Measurements from ENCODE around the gene XYLT1. TPM values are rescaled to one million over a fixed set of nuclear protein-coding genes. Genes with fewer than 3 reads are reported as not detected.

XYLT1 gene
- total and polyA plus RNA-seq, 9 of the 15 experiments (the other 6 are each of a cell fraction or from before 2014, with no cell fraction given), result 0.03 to 0.09 (median 0.08) TPM; not detected in 6

GRCh38 chr16:17159617-17160016 lies 311.1 kb downstream of the XYLT1 start (continued):
- TF ChIP-seq, protein P1, sequence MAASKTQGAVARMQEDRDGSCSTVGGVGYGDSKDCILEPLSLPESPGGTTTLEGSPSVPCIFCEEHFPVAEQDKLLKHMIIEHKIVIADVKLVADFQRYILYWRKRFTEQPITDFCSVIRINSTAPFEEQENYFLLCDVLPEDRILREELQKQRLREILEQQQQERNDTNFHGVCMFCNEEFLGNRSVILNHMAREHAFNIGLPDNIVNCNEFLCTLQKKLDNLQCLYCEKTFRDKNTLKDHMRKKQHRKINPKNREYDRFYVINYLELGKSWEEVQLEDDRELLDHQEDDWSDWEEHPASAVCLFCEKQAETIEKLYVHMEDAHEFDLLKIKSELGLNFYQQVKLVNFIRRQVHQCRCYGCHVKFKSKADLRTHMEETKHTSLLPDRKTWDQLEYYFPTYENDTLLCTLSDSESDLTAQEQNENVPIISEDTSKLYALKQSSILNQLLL (CRISPR knock-in tag; IDR thresholded peaks at IDR 0.05; ENCODE audit: borderline replicate concordance), result no peak
- TF ChIP-seq TFE3 (CRISPR knock-in tag; IDR thresholded peaks at IDR 0.05), result no peak

DNA sequence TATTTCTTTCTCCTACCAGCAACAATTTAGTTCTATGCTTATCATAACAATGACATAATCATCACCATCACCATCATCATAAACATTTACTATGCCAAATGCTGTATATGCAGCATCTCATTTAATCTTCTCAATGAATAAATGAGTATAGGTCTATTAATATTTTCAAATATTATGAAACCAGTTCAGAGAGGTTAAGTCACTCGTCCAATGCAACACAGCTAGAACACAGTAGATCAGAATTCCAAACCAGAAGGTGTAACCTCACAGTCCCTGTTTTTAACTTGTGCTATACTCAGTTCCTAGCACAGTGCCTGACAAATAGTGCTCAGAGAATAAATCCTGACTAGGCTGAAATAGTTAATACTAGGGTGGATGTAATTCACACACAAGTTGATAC lies 314.8 kb downstream of the XYLT1 start:
- FAIRE-seq, result no peak
- no peaks in the 10 kb centered on the region for H3K36me3 ChIP-seq (ENCODE audit: control insufficient read depth, insufficient read depth, low read length)
- no peaks in the 10 kb centered on the region for H3K9me3 ChIP-seq (replicated peaks; ENCODE audit: control insufficient read depth, insufficient read depth, low read depth, low read length)
- ATAC-seq, result no peak
- H3K9me1 ChIP-seq (ENCODE audit: control insufficient read depth, insufficient read depth, low read length), result no peaks in the 10 kb centered on the region
- no peak overlapping the region for H3K9ac ChIP-seq (ENCODE audit: insufficient read depth in 1 of 2, low read depth in 2 of 2, low read length in 2 of 2)
- ChIA-PET POLR2A (interaction anchor here (1.4 kb wide), 1 partner anchor 9 kb away, joined by 3 read pairs; no protein-coding TSS in a partner anchor), CTCF (ENCODE audit: low intra/inter-chr PET ratio) (no interaction called here)
- H3K4me2 ChIP-seq (ENCODE audit: insufficient read depth, low read length), result no peak overlapping the region
- H3K4me3 ChIP-seq, result no peak overlapping the region
- H3K79me2 ChIP-seq (ENCODE audit: control insufficient read depth, insufficient read depth, low read length), result no peaks in the 10 kb centered on the region
- in situ Hi-C loops (cut with MboI), result no loop called here
- H3K4me1 ChIP-seq (replicated peaks in 1 of 2; ENCODE audit: control insufficient read depth in 2 of 2, insufficient read depth in 2 of 2, low read length in 2 of 2), result no peaks in the 10 kb centered on the region
- H3K27ac ChIP-seq (ENCODE audit: extremely low read depth, low read depth, low read length), result no peak overlapping the region
- no peak overlapping the region for H2AFZ ChIP-seq (ENCODE audit: low read depth, low read length)
- no TSS peak for BruUV-seq (replicated peaks)
- intact Hi-C loops (cut with micrococcal nuclease), result loop anchor here (10.0 kb wide), 2 partner anchors 161 to 291 kb away; no protein-coding TSS in a partner anchor
- peaks cover 14% of the 10 kb centered on the region for H4K20me1 ChIP-seq (replicated peaks; ENCODE audit: control insufficient read depth, insufficient read depth, low read length)
- no peak for DNase-seq (ENCODE audit: extremely low read depth in 1 of 4, low spot score in 3 of 4)
- peaks cover 14 to 16% of the 10 kb centered on the region in 2 experiments for H3K27me3 ChIP-seq (ENCODE audit: control insufficient read depth in 2 of 2, insufficient read depth in 2 of 2, low read length in 2 of 2)
- WGBS (ENCODE audit: insufficient coverage, low coverage, missing lambda C conversion rate), result 0% methylated on average over 1 of the region's 1 CpG
- TF ChIP-seq GATAD2A (IDR thresholded peaks at IDR 0.05) (no peak), BCOR (IDR thresholded peaks at IDR 0.05) (peak; percentile 65; the same call in 1 of the 2 replicates), DMBX1 (CRISPR knock-in tag; IDR thresholded peaks at IDR 0.05; ENCODE audit: borderline replicate concordance) (no peak), DEAF1 (CRISPR knock-in tag; IDR thresholded peaks at IDR 0.05) (no peak), RBM25 (IDR thresholded peaks at IDR 0.05; ENCODE audit: low read depth, low read length, severe bottlenecking) (peak; percentile 82), ILF3 (IDR thresholded peaks at IDR 0.05; ENCODE audit: borderline replicate concordance) (no peak), SLC30A9 (CRISPR knock-in tag; IDR thresholded peaks at IDR 0.05) (no peak), USF1 (CRISPR knock-in tag; IDR thresholded peaks at IDR 0.05) (no peak), HMGN3 (IDR thresholded peaks at IDR 0.05; ENCODE audit: borderline replicate concordance, extremely low read depth, insufficient read length, low read depth, low read length) (no peak), ZFP36 (IDR thresholded peaks at IDR 0.05; ENCODE audit: low read depth, low read length, partially characterized antibody) (peak; percentile 46), FOXJ2 (tag; IDR thresholded peaks at IDR 0.05) (no peak), ZNF79 (CRISPR knock-in tag; IDR thresholded peaks at IDR 0.05; ENCODE audit: low read depth) (no peak)
- TF ChIP-seq, protein P2, sequence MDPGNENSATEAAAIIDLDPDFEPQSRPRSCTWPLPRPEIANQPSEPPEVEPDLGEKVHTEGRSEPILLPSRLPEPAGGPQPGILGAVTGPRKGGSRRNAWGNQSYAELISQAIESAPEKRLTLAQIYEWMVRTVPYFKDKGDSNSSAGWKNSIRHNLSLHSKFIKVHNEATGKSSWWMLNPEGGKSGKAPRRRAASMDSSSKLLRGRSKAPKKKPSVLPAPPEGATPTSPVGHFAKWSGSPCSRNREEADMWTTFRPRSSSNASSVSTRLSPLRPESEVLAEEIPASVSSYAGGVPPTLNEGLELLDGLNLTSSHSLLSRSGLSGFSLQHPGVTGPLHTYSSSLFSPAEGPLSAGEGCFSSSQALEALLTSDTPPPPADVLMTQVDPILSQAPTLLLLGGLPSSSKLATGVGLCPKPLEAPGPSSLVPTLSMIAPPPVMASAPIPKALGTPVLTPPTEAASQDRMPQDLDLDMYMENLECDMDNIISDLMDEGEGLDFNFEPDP (CRISPR knock-in tag; IDR thresholded peaks at IDR 0.05), result no peak

All from K562 (cell line).